HepG2 (cell line): ENCODE data around the gene ANXA7. TPM values are rescaled to one million over a fixed set of nuclear protein-coding genes. Genes with fewer than 3 reads are reported as not detected.

Experiments used
- ATAC-seq: fragments of 200-7000 bp; cut with Tn5 transposase; 3 replicates; pipeline ENCODE4 v1.9.1; 2020; ENCODE audit warnings: mild to moderate bottlenecking, moderate library complexity
- BruUV-seq: library from RNA; stranded (reverse); fragments of 400-500 nt; replicated peaks from 2 replicates; lab custom pipeline; 2021; lab: Mats Ljungman, UMichigan
- CTCF ChIA-PET: fragments of 300-600 bp; formaldehyde crosslinking; extraction: SDS; loops from one replicate; lab custom pipeline; 2021; ENCODE audit warnings: low total read pairs, inconsistent platforms, low intra/inter-chr PET ratio; lab: Yijun Ruan, JAX
- POLR2A ChIA-PET: fragments of 350-600 bp; sonication (Branson Sonifier 250); formaldehyde crosslinking; loops from one replicate; lab custom pipeline; 2020; ENCODE audit warnings: antibody characterized with exemption, inconsistent platforms; lab: Yijun Ruan, JAX
- DNase-seq: peaks from one replicate; pipeline ENCODE4 v3.0.0-alpha.2; 2015; ENCODE audit warnings: low spot score
- FAIRE-seq: peaks from 3 replicates; lab custom pipeline; 2011; peaks lifted over from hg19 to GRCh38; lab: Jason Lieb, UNC
- H2AFZ ChIP-seq: one replicate; pipeline ENCODE4 v1.6.1; 2011; ENCODE audit warnings: low read length, inconsistent platforms
- H3K27ac ChIP-seq: fragments of 300-600 bp; 3 replicates; pipeline ENCODE4 v1.8.0; 2011; ENCODE audit warnings: mixed run types, mild to moderate bottlenecking, mixed read lengths, low read length, inconsistent platforms; ENCODE audit not compliant: insufficient read depth; ENCODE audit errors: extremely low read length
- H3K27me3 ChIP-seq, 2 experiments: fragments of 200-600 bp in 1 of 2; 2 replicates in 1 of 2; 3 replicates in 1 of 2; pipeline versions ENCODE4 v1.6.0 to v1.8.0; 2011; ENCODE audit warnings: low read length in 2 of 2, mild to moderate bottlenecking in 2 of 2, moderate library complexity in 2 of 2, inconsistent platforms in 1 of 2; ENCODE audit not compliant: insufficient read depth in 2 of 2, control insufficient read depth in 1 of 2
- H3K36me3 ChIP-seq, 2 experiments: fragments of 200-600 bp in 1 of 2; replicated peaks in 1 of 2; 2 replicates in 1 of 2; 3 replicates in 1 of 2; pipeline versions ENCODE4 v1.5.1 to v1.8.0; 2011; ENCODE audit warnings: low read length in 2 of 2, inconsistent platforms in 1 of 2; ENCODE audit not compliant: insufficient read depth in 2 of 2, control insufficient read depth in 1 of 2
- H3K4me1 ChIP-seq: 2 replicates; pipeline ENCODE4 v1.5.1; 2012; ENCODE audit warnings: low read length, inconsistent platforms; ENCODE audit not compliant: insufficient read depth
- H3K4me2 ChIP-seq: 2 replicates; pipeline ENCODE4 v1.6.0; 2011; ENCODE audit warnings: low read depth, low read length, inconsistent platforms
- H3K4me3 ChIP-seq, 3 experiments: fragments of 200-600 bp in 1 of 3; sonication (generic), shearing (Covaris generic) in 1 of 3; replicated peaks in 1 of 3; 2 replicates each; pipeline ENCODE4 v1.5.1; 2011 to 2016; ENCODE audit warnings: low read length in 3 of 3, inconsistent platforms in 2 of 3, low read depth in 2 of 3, mild to moderate bottlenecking in 2 of 3, control low read depth in 1 of 3, mixed read lengths in 1 of 3; ENCODE audit not compliant: insufficient read depth in 1 of 3
- H3K79me2 ChIP-seq: one replicate; pipeline ENCODE4 v1.6.1; 2011; ENCODE audit warnings: low read length, inconsistent platforms; ENCODE audit not compliant: insufficient read depth
- H3K9ac ChIP-seq: 2 replicates; pipeline ENCODE4 v1.6.0; 2011; ENCODE audit warnings: mild to moderate bottlenecking, low read depth, low read length, inconsistent platforms; ENCODE audit not compliant: insufficient read depth
- H3K9me3 ChIP-seq: 2 replicates; pipeline ENCODE4 v1.5.1; 2012; ENCODE audit warnings: mild to moderate bottlenecking, low read length
- H4K20me1 ChIP-seq: 2 replicates; pipeline ENCODE4 v1.6.0; 2011; ENCODE audit warnings: inconsistent platforms, mild to moderate bottlenecking, low read length, moderate library complexity; ENCODE audit not compliant: insufficient read depth
- BORCS8-MEF2B ChIP-seq: sonication (generic); formaldehyde crosslinking; IDR thresholded peaks from 2 replicates; pipeline ENCODE4 v1.8.0; 2022; ENCODE audit warnings: mild to moderate bottlenecking, missing genetic modification reagents
- CBX1 ChIP-seq: IDR thresholded peaks from one replicate; pipeline ENCODE4 v1.6.1; 2016; ENCODE audit warnings: antibody characterized with exemption, low read depth
- FOSL2 ChIP-seq: sonication (generic); formaldehyde crosslinking; IDR thresholded peaks from 2 replicates; pipeline ENCODE4 v1.4.0; 2020; ENCODE audit warnings: missing genetic modification reagents
- MAZ ChIP-seq, 2 experiments: sonication (generic) in 1 of 2; formaldehyde crosslinking in 1 of 2; IDR thresholded peaks; 2 replicates each; pipeline versions ENCODE4 v1.5.0 to v1.6.1; 2012 to 2020; ENCODE audit warnings: low read depth in 2 of 2, mild to moderate bottlenecking in 2 of 2, borderline replicate concordance in 1 of 2, improper control_type of control experiment in 1 of 2, low read length in 1 of 2, missing genetic modification reagents in 1 of 2, moderate library complexity in 1 of 2
- ZNF616 ChIP-seq: sonication (generic); formaldehyde crosslinking; IDR thresholded peaks from 2 replicates; pipeline ENCODE4 v1.5.0; 2020; ENCODE audit warnings: low read depth, mild to moderate bottlenecking, missing genetic modification reagents
- WGBS: methylation state at CpG from one replicate; pipeline ENCODE4 v1.1.6; 2017; ENCODE audit warnings: low lambda C conversion rate; 5-methylcytosine and 5-hydroxymethylcytosine counted together
- in situ Hi-C: cut with HindIII; loops from 2 replicates; pipeline ENCODE4 v1.10.0; 2017; ENCODE audit warnings: low pct_unique_long_range_greater_than_20kb; ENCODE audit not compliant: extremely low pct_ligation_motif_present
- intact Hi-C: fragments of 100-400 bp; cut with micrococcal nuclease; formaldehyde crosslinking; loops from one replicate; pipeline ENCODE4 v1.10.0; 2022; ENCODE audit not compliant: unreplicated experiment
- polyA plus RNA-seq, 8 experiments: library from polyadenylated mRNA; depleted of rRNA in 3 of 8; stranded (reverse) in 7 of 8; unstranded in 1 of 8; fragments of >200 nt; fragmentation: Illumina TruSeq in 4 of 8; extraction: Trizol in 4 of 8; gene quantifications; 2 replicates each; pipeline versions ENCODE4 v1.2.1 to v1.2.3, GENCODE V29; 2011 to 2016; ENCODE audit warnings: low read depth in 4 of 8, missing spikeins in 1 of 8, mixed read lengths in 1 of 8; ENCODE audit not compliant: insufficient read depth in 1 of 8
- total RNA-seq, 5 experiments: library from RNA; depleted of rRNA; stranded (reverse); fragments of >200 nt; fragmentation: Illumina TruSeq; extraction: Trizol; gene quantifications; 2 replicates each; pipeline ENCODE4 v1.2.3, GENCODE V29; 2016; ENCODE audit warnings: low read depth in 1 of 5

Gene ANXA7
- total and polyA plus RNA-seq, 2 of the 13 experiments (the other 11 are each of a cell fraction or from before 2014, with no cell fraction given), result 54.8 to 89.0 TPM

DNA sequence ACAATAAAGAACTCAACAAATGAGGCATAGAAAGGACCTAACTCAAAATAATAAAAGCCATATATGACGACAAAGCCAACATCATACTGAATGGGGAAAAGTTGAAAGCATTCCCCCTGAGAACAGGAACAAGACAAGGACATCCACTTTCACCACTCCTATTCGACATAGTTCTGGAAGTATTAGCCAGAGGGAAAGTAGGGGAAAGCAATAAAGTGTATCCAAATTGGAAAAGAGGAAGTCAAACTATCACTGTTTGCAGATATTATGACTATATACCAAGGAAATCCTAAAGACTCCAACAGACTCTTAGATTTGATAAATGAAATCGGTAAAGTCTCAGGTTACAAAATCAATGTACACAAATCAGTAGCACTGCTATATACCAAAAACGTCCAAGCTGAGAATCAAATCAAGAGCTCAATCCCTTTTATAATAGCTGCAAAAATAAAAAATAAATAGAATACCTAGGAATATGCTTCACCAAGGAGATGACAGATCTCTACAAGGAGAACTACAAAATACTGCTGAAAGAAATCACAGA lies 4.8 kb downstream of the ANXA7 start:
- H3K9ac ChIP-seq, result no peak overlapping the region
- DNase-seq, result no peak
- no peak overlapping the region for H3K27ac ChIP-seq
- H3K4me3 ChIP-seq, result no peak overlapping the region
- peaks cover 35% of the 10 kb centered on the region for H3K4me1 ChIP-seq
- in situ Hi-C loops (no loop called here), intact Hi-C loops (no loop called here)
- H3K27me3 ChIP-seq, result no peaks in the 10 kb centered on the region; a peak in 1 of 5 replicates
- POLR2A ChIA-PET, result no interaction called here
- no peak for FAIRE-seq
- H3K79me2 ChIP-seq, result peaks cover 79% of the 10 kb centered on the region
- no peak for TF ChIP-seq CBX1
- TF ChIP-seq, all 625 proteins: peak for 0
- WGBS, result 88% methylated on average over 4 of the region's 4 CpGs
- no TSS peak for BruUV-seq
- Histone ChIP-seq H3K9me3 (no peaks in the 10 kb centered on the region), H3K4me2 (no peak overlapping the region), H4K20me1 (peaks cover 16% of the 10 kb centered on the region), H3K36me3 (peaks cover 0 to 6% of the 10 kb centered on the region in 2 experiments; a peak in 1 of 5 replicates), H2AFZ (no peak overlapping the region)
- CTCF ChIA-PET, result no interaction called here
- no peak for ATAC-seq

DNA sequence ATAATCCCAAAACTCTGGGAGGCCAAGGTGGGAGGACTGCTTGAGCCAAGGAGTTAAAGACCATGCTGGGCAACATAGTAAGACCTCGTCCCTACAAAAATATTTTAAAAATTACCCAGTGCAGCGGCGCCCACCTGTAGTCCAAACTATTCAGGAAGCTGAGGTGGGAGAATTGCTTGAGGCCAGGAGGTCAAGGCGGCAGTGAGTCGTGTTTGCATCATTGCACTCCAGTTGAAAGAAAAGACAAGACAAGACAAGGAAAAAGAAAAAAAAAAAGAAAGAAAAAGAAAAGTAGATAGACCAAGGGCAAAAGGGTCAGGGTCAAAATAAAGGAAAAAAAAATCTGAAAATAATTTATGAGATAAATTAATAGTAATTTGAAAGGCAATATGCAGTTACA lies 5.8 kb downstream of the ANXA7 start:
- intact Hi-C loops (no loop called here), in situ Hi-C loops (no loop called here)
- POLR2A ChIA-PET, result no interaction called here
- H3K4me1 ChIP-seq, result peaks cover 35% of the 10 kb centered on the region
- H3K9ac ChIP-seq, result no peak overlapping the region
- no peak overlapping the region for H3K4me3 ChIP-seq
- H3K36me3 ChIP-seq, result peaks cover 0 to 6% of the 10 kb centered on the region in 2 experiments; a peak in 1 of 5 replicates
- H2AFZ ChIP-seq, result no peak overlapping the region
- H3K4me2 ChIP-seq, result no peak overlapping the region
- H3K27ac ChIP-seq, result no peak overlapping the region
- CTCF ChIA-PET, result no interaction called here
- WGBS, result 96% methylated on average over 5 of the region's 5 CpGs
- no peaks in the 10 kb centered on the region for H3K9me3 ChIP-seq
- no peak for TF ChIP-seq BORCS8-MEF2B (CRISPR knock-in tag)
- no peak for TF ChIP-seq MAZ (IDR thresholded peaks at IDR 0.05; ENCODE audit: borderline replicate concordance, low read depth, low read length)
- no peak for TF ChIP-seq MAZ (CRISPR knock-in tag; IDR thresholded peaks at IDR 0.05; ENCODE audit: low read depth)
- peak; percentile 43 for TF ChIP-seq FOSL2 (CRISPR knock-in tag)
- TF ChIP-seq ZNF616 (CRISPR knock-in tag), result no peak
- H3K27me3 ChIP-seq, result no peaks in the 10 kb centered on the region; a peak in 1 of 5 replicates
- ATAC-seq, result no peak
- H4K20me1 ChIP-seq, result peaks cover 19% of the 10 kb centered on the region
- peaks cover 87% of the 10 kb centered on the region for H3K79me2 ChIP-seq
- no peak for DNase-seq
- BruUV-seq, result no TSS peak
- no peak for FAIRE-seq
